GM19324 (cell line): Measurements from ENCODE around the gene RBMXL3.
"Not testable (repeated sequence)": the region's sequence is repeated elsewhere in the genome, so short reads cannot be mapped to it uniquely, and the experiment has no call there.

ENCODE experiments used
- ATAC-seq: cut with Tn5 transposase; IDR thresholded peaks from one replicate; pipeline ENCODE4 v1.9.1; 2021; ENCODE audit warnings: mild to moderate bottlenecking, moderate library complexity; ENCODE audit not compliant: unreplicated experiment, low FRiP score

The RBMXL3 gene

GRCh38 chrX:115189110-115189509, at the start of gene RBMXL3:
TSS of gene RBMXL3 (plus strand) at chrX:115189410. CDS start at chrX:115189442, 32 bp downstream.
- no peak for ATAC-seq

GRCh38 chrX:115142057-115142456, 47.2 kb upstream of the RBMXL3 start:
- ATAC-seq = no peak

- no peak for ATAC-seq
Measured at GRCh38 chrX:115147220-115147619, 42.0 kb upstream of the RBMXL3 start.

- no peak for ATAC-seq
Measured at GRCh38 chrX:115173181-115173580, 16.0 kb upstream of the RBMXL3 start.

GRCh38 chrX:115174548-115174947, 14.7 kb upstream of the RBMXL3 start:
- ATAC-seq = no peak

- no peak for ATAC-seq
Measured at GRCh38 chrX:115177932-115178331, 11.3 kb upstream of the RBMXL3 start.

GRCh38 chrX:115178473-115178872, 10.7 kb upstream of the RBMXL3 start:
- no peak for ATAC-seq

- ATAC-seq = no peak
Measured at GRCh38 chrX:115183980-115184379, 5.2 kb upstream of the RBMXL3 start.

GRCh38 chrX:115189646-115190635, 731 bp downstream of the RBMXL3 start:
- no peak for ATAC-seq

GRCh38 chrX:115190636-115191489, 1.7 kb downstream of the RBMXL3 start:
- ATAC-seq = no peak

GRCh38 chrX:115191490-115192243, 2.5 kb downstream of the RBMXL3 start:
- ATAC-seq = no peak

- ATAC-seq = no peak
Measured at GRCh38 chrX:115192244-115192700, 3.1 kb downstream of the RBMXL3 start.

- ATAC-seq = no peak
Measured at GRCh38 chrX:115204040-115204439, 14.8 kb downstream of the RBMXL3 start.

- ATAC-seq = not testable (repeated sequence)
Measured at GRCh38 chrX:115209547-115209946, 20.3 kb downstream of the RBMXL3 start.

GRCh38 chrX:115214151-115214550, 24.9 kb downstream of the RBMXL3 start:
- ATAC-seq = no peak

GRCh38 chrX:115214605-115215004, 25.4 kb downstream of the RBMXL3 start:
- no peak for ATAC-seq

- ATAC-seq = not testable (repeated sequence)
Measured at GRCh38 chrX:115217346-115217745, 28.1 kb downstream of the RBMXL3 start.

GRCh38 chrX:115226929-115227328, 37.7 kb downstream of the RBMXL3 start:
- no peak for ATAC-seq

GRCh38 chrX:115229337-115230003, 40.3 kb downstream of the RBMXL3 start:
- ATAC-seq = no peak
